SK-N-SH (cell line): Measurements from ENCODE around the gene INPP5A.

Source experiments
- CTCF ChIP-seq: fragments of 200-600 bp; sonication (generic); IDR thresholded peaks from 2 replicates; pipeline ENCODE4 v1.6.1; 2017; ENCODE audit warnings: antibody characterized with exemption, mild to moderate bottlenecking, moderate library complexity
- EZH2phosphoT487 ChIP-seq: fragments of 200-600 bp; sonication (generic); IDR thresholded peaks from 2 replicates; pipeline ENCODE4 v1.6.1; 2017; ENCODE audit warnings: low read depth, mixed run types, mild to moderate bottlenecking, antibody characterized with exemption, moderate library complexity, borderline replicate concordance
- POLR2AphosphoS5 ChIP-seq: IDR thresholded peaks from 2 replicates; pipeline ENCODE4 v1.6.1; 2012; ENCODE audit warnings: low read depth, low read length
- RAD21 ChIP-seq: IDR thresholded peaks from 2 replicates; pipeline ENCODE4 v1.6.1; 2012; ENCODE audit warnings: mild to moderate bottlenecking, low read length
- RFX5 ChIP-seq: IDR thresholded peaks from 2 replicates; pipeline ENCODE4 v1.6.1; 2012; ENCODE audit warnings: mild to moderate bottlenecking, improper control_type of control experiment, low read length

- TF ChIP-seq RFX5 = no peak
- no peak for TF ChIP-seq RAD21
- no peak for TF ChIP-seq EZH2phosphoT487
- TF ChIP-seq CTCF = peak; percentile 14; the same call in 1 of the 2 replicates
- TF ChIP-seq POLR2AphosphoS5 = no peak
Observed at GRCh38 chr10:132571650-132572544, 34.3 kb downstream of the INPP5A start.
